Measurements from ENCODE around the gene PDHX. TPM values are rescaled to one million over a fixed set of nuclear protein-coding genes. Genes with fewer than 3 reads are reported as not detected.

Gene PDHX
- polyA plus RNA-seq (2013, experiment 1 of 2): 26.3 TPM
- polyA plus RNA-seq (2013, experiment 2 of 2): 30.4 TPM

DNA sequence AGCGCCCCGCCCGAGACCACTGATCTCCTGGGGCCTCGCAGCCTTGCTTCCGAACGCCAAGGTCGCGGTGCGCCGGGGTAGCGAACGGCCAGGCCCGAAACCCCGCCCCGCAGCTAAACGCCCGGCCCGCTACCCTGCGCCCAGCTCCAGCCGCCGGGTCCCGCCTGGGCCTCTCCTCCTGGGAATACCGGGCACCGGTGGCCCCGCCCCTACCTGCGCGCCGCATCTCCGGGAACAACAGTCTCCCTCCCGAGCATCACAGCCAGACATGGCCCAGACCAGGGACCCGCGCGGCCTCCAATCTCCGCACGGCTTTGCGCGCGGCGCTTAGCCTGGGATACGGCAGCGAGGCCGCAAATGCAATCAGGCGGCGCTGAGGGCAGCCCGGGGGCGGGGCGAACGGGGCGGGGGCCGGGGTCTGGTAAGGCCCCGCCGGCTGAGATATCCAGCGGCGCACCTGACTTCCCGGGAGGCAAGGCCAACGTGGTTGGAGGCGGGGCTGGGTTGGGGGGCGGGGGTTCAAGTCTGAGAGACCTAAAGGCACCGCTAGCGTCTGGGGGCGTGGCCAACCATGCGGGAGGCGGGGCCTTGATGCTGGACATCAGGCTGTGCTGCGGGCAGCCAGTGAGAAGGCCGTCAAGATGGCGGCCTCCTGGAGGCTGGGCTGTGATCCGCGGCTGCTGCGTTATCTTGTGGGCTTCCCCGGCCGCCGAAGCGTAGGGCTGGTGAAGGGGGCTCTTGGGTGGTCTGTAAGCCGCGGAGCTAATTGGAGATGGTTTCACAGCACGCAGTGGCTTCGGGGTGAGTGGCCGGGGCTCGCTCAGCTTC, at the start of gene PDHX, which contains the start of gene APIP:
TSS of gene PDHX (plus strand) at position 604 of the 828 bp plus-strand sequence. CDS start at position 642, 38 bp downstream.
TSS of gene APIP (minus strand) at position 365 of the 828 bp plus-strand sequence. CDS start at position 270, 95 bp downstream.
- H3K36me3 ChIP-seq (ENCODE audit: control insufficient read depth, insufficient read depth, low read length): peaks cover 27% of the 10 kb centered on the region
- peak within 1 kb of the TSS; percentile 92 for H3K4me3 ChIP-seq (ENCODE audit: extremely low read depth, insufficient read depth, low read length, poor library complexity, severe bottlenecking)
- peak within 1 kb of the TSS; percentile 95 for H3K27ac ChIP-seq (ENCODE audit: low read depth, low read length, severe bottlenecking)
- H3K4me1 ChIP-seq (ENCODE audit: control insufficient read depth, insufficient read depth, low read length, poor library complexity, severe bottlenecking): peaks cover 6% of the 10 kb centered on the region
- H3K9me3 ChIP-seq (ENCODE audit: control insufficient read depth, low read length): no peaks in the 10 kb centered on the region
- WGBS, 2 experiments (ENCODE audit: insufficient coverage in 2 of 2): 0 to 1% methylated on average over 52 to 63 of the region's 79 CpGs

DNA sequence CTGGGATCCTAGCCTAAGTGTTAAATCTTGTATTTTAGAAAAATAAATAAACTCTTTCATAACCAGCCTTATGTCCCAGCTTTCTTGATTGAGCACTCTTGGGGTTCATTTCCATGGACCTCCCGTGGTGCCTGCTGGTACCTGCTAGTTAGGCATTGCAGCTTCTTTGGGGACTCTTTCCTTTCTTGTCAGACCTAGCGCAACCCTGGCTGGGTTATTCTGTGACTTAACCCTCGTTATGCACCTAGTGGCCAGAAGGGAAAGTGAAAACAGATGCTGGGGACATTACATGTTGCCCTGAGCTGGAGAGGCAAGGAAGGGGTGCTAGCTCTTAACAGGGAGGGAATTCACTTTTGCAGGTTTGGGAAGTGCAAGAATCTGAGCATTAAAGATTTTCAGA, 47.0 kb upstream of the PDHX start:
- no peaks in the 10 kb centered on the region for H3K9me3 ChIP-seq (ENCODE audit: control insufficient read depth, low read length)
- H3K27ac ChIP-seq (ENCODE audit: low read depth, low read length, severe bottlenecking): no peak overlapping the region
- 55 to 92% methylated on average over 2 of the region's 3 CpGs for WGBS, 2 experiments (ENCODE audit: insufficient coverage in 2 of 2)
- no peak overlapping the region for H3K4me3 ChIP-seq (ENCODE audit: extremely low read depth, insufficient read depth, low read length, poor library complexity, severe bottlenecking)
- H3K4me1 ChIP-seq (ENCODE audit: control insufficient read depth, insufficient read depth, low read length, poor library complexity, severe bottlenecking): no peaks in the 10 kb centered on the region
- no peaks in the 10 kb centered on the region for H3K36me3 ChIP-seq (ENCODE audit: control insufficient read depth, insufficient read depth, low read length)

DNA sequence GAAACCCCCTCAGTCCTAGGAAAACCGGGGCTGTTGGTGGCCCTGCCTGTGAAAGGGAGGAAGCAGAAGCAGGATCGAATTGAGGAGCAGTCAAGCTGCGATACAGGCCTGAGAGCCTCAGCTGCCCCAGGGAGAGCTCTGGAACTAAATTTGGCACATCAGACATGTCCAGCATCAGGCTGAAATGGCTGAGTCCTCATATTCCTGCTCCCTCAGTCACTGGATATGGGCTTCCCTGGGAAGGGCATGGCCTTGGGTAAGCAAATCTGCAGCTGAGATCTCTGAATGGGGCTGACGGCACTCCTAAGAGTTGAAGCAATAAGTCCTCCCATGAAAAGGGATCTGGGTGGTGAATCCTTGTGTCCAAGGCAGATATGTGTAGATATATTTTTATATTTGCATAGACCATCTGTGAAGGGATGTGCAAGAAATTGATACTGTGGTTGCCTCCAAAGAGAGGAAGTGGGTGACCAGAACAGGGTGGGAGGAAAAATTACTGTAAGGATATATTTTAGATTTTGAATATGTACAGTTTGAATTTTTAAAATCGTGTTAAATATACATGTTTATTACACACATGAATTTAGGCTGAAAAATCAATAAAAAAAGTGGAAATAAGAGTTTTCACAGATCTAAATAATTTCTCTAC, 45.7 kb upstream of the PDHX start:
- WGBS, 2 experiments (ENCODE audit: insufficient coverage in 2 of 2): 97 to 98% methylated on average over 3 to 4 of the region's 5 CpGs
- Histone ChIP-seq H3K4me1 (ENCODE audit: control insufficient read depth, insufficient read depth, low read length, poor library complexity, severe bottlenecking) (no peaks in the 10 kb centered on the region), H3K27ac (ENCODE audit: low read depth, low read length, severe bottlenecking) (no peak overlapping the region), H3K36me3 (ENCODE audit: control insufficient read depth, insufficient read depth, low read length) (no peaks in the 10 kb centered on the region), H3K9me3 (ENCODE audit: control insufficient read depth, low read length) (no peaks in the 10 kb centered on the region), H3K4me3 (ENCODE audit: extremely low read depth, insufficient read depth, low read length, poor library complexity, severe bottlenecking) (no peak overlapping the region)

DNA sequence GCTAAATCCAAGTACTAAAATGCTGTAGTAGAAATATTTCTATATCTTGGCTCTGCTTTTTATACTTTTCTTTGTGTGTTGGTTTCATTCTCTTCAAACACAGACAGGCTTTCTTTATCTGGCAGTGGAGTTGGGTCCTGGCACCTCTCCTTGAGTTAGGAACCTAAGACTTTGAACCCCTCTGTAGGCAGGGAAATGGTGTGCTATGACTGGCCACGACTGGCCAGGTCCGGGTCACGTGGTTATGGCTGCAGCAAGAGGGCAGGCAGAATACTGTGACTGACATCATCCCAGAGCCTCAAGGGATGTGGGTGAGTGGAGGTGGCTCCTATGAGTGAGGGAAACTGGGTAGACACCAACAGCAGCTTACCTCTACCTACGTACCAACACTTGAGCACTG, 42.2 kb upstream of the PDHX start:
- Histone ChIP-seq H3K4me3 (ENCODE audit: extremely low read depth, insufficient read depth, low read length, poor library complexity, severe bottlenecking) (no peak overlapping the region), H3K36me3 (ENCODE audit: control insufficient read depth, insufficient read depth, low read length) (no peaks in the 10 kb centered on the region), H3K27ac (ENCODE audit: low read depth, low read length, severe bottlenecking) (no peak overlapping the region), H3K4me1 (ENCODE audit: control insufficient read depth, insufficient read depth, low read length, poor library complexity, severe bottlenecking) (no peaks in the 10 kb centered on the region), H3K9me3 (ENCODE audit: control insufficient read depth, low read length) (no peaks in the 10 kb centered on the region)
- WGBS, 2 experiments (ENCODE audit: insufficient coverage in 2 of 2): 90 to 97% methylated on average over 3 to 4 of the region's 4 CpGs

DNA sequence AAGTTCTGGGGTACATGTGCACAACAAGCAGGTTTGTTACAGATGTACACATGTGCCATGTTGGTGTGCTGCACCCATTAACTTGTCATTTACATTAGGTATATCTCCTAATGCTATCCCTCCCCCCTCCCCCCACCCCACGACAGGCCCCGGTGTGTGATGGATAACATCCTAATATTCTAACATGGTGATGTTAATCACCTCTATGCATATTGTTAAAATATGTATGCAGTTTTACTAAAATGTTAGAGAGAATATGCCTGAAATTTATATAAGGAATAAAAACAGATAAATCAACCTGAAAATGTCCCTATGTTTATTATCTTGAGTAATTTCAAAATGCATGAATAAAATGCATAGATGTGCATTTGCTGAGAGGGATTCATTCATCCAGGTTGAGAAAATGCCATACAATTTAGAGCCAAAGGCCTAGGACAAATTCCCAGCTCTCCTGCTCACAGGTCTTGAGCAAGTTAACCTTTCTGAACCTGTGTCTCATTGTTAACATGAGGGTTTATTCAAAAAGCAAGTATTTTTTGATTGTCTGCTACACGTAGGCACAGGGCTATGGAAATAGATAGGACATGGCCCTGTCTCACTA, 38.9 kb upstream of the PDHX start:
- Histone ChIP-seq H3K9me3 (ENCODE audit: control insufficient read depth, low read length) (no peaks in the 10 kb centered on the region), H3K4me3 (ENCODE audit: extremely low read depth, insufficient read depth, low read length, poor library complexity, severe bottlenecking) (no peak overlapping the region), H3K36me3 (ENCODE audit: control insufficient read depth, insufficient read depth, low read length) (peaks cover 16% of the 10 kb centered on the region), H3K4me1 (ENCODE audit: control insufficient read depth, insufficient read depth, low read length, poor library complexity, severe bottlenecking) (no peaks in the 10 kb centered on the region), H3K27ac (ENCODE audit: low read depth, low read length, severe bottlenecking) (no peak overlapping the region)
- 80% methylated on average over 1 of the region's 3 CpGs; no CpG with 5 or more reads in 1 of the 2 experiments for WGBS, 2 experiments (ENCODE audit: insufficient coverage in 2 of 2)

DNA sequence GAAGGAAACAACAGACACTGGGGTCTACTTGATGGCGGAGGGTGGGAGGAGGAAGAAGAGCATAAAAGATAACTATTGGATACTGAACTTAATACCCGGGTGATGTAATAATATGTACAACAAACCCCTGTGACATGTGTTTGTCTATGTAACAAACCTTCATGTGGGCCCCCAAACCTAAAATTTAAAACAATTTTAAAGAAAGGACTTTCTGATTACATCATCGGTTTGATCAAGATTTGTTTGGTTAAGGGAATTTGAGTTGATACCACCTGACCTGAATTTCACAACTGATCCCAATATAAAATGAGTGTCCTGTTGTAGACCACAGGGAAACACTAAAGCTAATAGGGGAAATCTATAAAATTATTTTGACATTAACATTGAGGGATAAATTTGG, 34.5 kb upstream of the PDHX start:
- Histone ChIP-seq H3K4me3 (ENCODE audit: extremely low read depth, insufficient read depth, low read length, poor library complexity, severe bottlenecking) (no peak overlapping the region), H3K36me3 (ENCODE audit: control insufficient read depth, insufficient read depth, low read length) (peaks cover 31% of the 10 kb centered on the region), H3K4me1 (ENCODE audit: control insufficient read depth, insufficient read depth, low read length, poor library complexity, severe bottlenecking) (no peaks in the 10 kb centered on the region), H3K27ac (ENCODE audit: low read depth, low read length, severe bottlenecking) (no peak overlapping the region), H3K9me3 (ENCODE audit: control insufficient read depth, low read length) (no peaks in the 10 kb centered on the region)
- 100% methylated on average over 1 of the region's 3 CpGs; no CpG with 5 or more reads in 1 of the 2 experiments for WGBS, 2 experiments (ENCODE audit: insufficient coverage in 2 of 2)

DNA sequence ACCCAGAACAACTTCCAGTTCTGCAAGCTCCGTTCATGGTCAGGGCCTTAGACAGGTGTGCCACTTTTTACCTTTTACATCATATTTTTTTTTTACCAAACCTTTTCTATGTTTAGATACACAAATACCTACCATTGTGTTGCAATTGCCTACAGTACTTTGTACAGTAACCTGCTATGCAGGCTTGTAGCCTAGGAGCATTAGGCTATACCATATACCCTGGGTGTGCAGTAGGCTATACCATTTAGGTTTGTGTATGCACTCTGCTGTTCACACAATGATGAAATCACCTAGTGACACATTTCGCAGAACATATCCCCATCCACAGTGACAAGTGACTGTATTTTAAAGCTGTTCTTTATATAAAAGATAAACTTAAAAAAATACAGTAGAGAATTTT, 29.8 kb upstream of the PDHX start:
- 100% methylated on average over 1 of the region's 2 CpGs for WGBS, 2 experiments (ENCODE audit: insufficient coverage in 2 of 2)
- peaks cover 28% of the 10 kb centered on the region for H3K36me3 ChIP-seq (ENCODE audit: control insufficient read depth, insufficient read depth, low read length)
- no peaks in the 10 kb centered on the region for H3K4me1 ChIP-seq (ENCODE audit: control insufficient read depth, insufficient read depth, low read length, poor library complexity, severe bottlenecking)

DNA sequence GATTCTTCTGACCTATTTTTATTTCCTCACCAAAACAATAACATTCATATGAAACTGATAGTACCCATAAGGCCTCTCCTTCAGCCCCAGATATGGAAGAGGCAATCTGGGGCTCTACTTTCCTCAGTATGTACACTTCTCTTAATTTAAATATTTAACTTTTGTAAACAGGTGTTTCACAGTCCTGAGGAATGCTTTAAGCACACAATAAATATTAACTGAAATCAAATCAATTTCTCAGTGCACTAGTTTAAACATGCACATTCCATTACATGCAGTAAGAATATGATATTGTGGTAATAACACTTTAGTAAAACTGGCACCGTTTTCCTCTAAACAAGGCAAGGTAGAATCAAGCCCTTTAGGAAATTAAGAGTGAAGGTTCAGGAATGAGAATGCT, 29.2 kb upstream of the PDHX start:
- Histone ChIP-seq H3K4me3 (ENCODE audit: extremely low read depth, insufficient read depth, low read length, poor library complexity, severe bottlenecking) (no peak overlapping the region), H3K27ac (ENCODE audit: low read depth, low read length, severe bottlenecking) (no peak overlapping the region), H3K9me3 (ENCODE audit: control insufficient read depth, low read length) (no peaks in the 10 kb centered on the region), H3K36me3 (ENCODE audit: control insufficient read depth, insufficient read depth, low read length) (peaks cover 24% of the 10 kb centered on the region), H3K4me1 (ENCODE audit: control insufficient read depth, insufficient read depth, low read length, poor library complexity, severe bottlenecking) (no peaks in the 10 kb centered on the region)
- 100% methylated on average over 1 of the region's 1 CpG for WGBS, 2 experiments (ENCODE audit: insufficient coverage in 2 of 2)

More for the DNA sequence above, 29.8 kb upstream of the PDHX start:
- H3K27ac ChIP-seq (ENCODE audit: low read depth, low read length, severe bottlenecking): no peak overlapping the region
- H3K9me3 ChIP-seq (ENCODE audit: control insufficient read depth, low read length): no peaks in the 10 kb centered on the region
- no peak overlapping the region for H3K4me3 ChIP-seq (ENCODE audit: extremely low read depth, insufficient read depth, low read length, poor library complexity, severe bottlenecking)

DNA sequence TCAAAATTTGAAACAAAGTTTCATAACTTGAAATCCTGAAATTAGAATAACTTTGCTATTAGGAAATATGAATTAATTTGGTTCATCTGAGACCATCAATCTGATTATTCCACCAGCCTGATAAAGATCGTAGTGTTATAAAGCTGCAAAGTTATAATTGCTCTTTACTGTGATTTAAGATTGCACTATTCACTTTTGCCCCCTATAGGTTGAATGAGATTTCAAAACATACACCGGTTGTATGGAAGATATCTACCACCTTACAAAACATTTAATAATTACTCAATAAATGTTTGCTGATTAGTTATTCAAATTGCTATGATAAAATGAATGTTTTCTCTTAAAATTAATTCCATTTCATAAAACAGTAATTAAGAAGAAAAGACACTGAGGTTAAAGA, 26.3 kb upstream of the PDHX start:
- no CpG with 5 or more reads among the region's 2 CpGs for WGBS, 2 experiments (ENCODE audit: insufficient coverage in 2 of 2)
- Histone ChIP-seq H3K9me3 (ENCODE audit: control insufficient read depth, low read length) (no peaks in the 10 kb centered on the region), H3K36me3 (ENCODE audit: control insufficient read depth, insufficient read depth, low read length) (peaks cover 16% of the 10 kb centered on the region), H3K27ac (ENCODE audit: low read depth, low read length, severe bottlenecking) (no peak overlapping the region), H3K4me1 (ENCODE audit: control insufficient read depth, insufficient read depth, low read length, poor library complexity, severe bottlenecking) (no peaks in the 10 kb centered on the region), H3K4me3 (ENCODE audit: extremely low read depth, insufficient read depth, low read length, poor library complexity, severe bottlenecking) (no peak overlapping the region)

DNA sequence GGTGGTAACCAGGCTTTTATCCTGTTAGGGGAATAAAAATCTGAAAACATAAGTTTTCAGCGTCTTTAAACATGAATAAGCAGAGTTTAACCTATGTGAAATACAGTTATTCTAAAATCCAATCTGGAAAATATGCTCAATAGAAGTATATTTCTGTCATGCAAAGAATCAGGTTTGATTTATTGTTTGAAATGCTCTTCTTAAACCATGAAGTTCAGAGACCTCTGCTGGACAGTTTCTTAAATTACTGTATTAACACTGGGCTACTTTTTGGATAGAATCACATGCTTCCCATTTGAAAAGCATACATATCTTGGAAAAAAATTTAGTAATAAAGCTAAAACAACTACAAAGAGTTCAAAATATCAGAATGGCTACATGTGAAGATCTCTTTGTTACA, 25.6 kb upstream of the PDHX start:
- Histone ChIP-seq H3K9me3 (ENCODE audit: control insufficient read depth, low read length) (no peaks in the 10 kb centered on the region), H3K27ac (ENCODE audit: low read depth, low read length, severe bottlenecking) (no peak overlapping the region), H3K4me3 (ENCODE audit: extremely low read depth, insufficient read depth, low read length, poor library complexity, severe bottlenecking) (no peak overlapping the region), H3K4me1 (ENCODE audit: control insufficient read depth, insufficient read depth, low read length, poor library complexity, severe bottlenecking) (no peaks in the 10 kb centered on the region), H3K36me3 (ENCODE audit: control insufficient read depth, insufficient read depth, low read length) (peaks cover 16% of the 10 kb centered on the region)
- WGBS, 2 experiments (ENCODE audit: insufficient coverage in 2 of 2): no CpG with 5 or more reads among the region's 1 CpG
